Astrocyte (in vitro differentiated cells and primary cell): ENCODE data around the gene NDOR1.

Experiments
- CTCF ChIP-seq: IDR thresholded peaks from 2 replicates; pipeline ENCODE4 v1.5.1; 2011; ENCODE audit warnings: low read depth, mild to moderate bottlenecking, inconsistent platforms, low read length, moderate library complexity; ENCODE audit not compliant: insufficient read depth
- EZH2 ChIP-seq: IDR thresholded peaks from 2 replicates; pipeline ENCODE4 v1.6.1; 2012; ENCODE audit warnings: mild to moderate bottlenecking, low read length, inconsistent platforms; ENCODE audit not compliant: insufficient read depth

GRCh38 chr9:137165250-137165836 is 40.2 kb upstream of the NDOR1 start:
- TF ChIP-seq CTCF = no peak
- peak; percentile 2 for TF ChIP-seq EZH2
